ENCODE results near the gene TMEM72.

DNA sequence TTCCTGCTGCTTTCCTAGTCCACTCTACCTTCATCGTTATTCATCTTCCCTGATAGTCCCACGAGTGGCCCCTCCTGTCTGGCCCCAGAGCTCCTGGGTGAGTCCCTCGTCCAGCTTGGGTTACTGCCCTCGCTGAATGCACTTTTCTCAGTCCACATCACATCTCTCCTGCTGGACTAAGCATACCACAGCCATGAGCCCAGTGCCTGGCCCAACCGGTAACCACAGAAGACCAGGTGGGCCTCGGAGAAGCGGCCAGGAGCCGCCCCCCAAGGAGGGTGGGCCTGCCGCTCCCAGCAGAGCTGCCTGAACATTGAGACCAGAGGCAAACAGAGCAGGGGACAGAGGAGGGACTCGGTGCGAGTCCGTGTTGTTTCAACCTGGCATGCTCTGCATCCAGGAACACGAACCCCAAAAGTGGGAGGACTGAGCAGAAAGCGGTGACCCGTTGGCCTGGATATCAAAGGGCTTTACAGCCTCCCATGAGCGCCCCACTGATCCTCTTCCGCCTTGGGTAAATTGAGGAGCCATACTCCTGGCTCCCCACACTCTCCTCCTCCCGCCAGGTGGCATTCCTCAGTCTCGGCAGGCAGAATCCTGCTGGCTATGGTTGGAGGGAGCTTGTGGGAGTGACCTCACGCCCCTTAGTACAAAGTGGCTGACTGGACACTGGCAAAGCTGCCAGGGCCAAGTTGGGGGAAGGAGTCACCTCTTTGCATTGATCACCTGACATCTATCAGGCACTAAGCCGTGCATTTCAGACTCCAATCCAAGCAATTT, 13.3 kb downstream of the TMEM72 start:
- no peak for TF ChIP-seq POLR2A (IDR thresholded peaks at IDR 0.05; ENCODE audit: low read depth, low read length)
- TF ChIP-seq, protein P1, sequence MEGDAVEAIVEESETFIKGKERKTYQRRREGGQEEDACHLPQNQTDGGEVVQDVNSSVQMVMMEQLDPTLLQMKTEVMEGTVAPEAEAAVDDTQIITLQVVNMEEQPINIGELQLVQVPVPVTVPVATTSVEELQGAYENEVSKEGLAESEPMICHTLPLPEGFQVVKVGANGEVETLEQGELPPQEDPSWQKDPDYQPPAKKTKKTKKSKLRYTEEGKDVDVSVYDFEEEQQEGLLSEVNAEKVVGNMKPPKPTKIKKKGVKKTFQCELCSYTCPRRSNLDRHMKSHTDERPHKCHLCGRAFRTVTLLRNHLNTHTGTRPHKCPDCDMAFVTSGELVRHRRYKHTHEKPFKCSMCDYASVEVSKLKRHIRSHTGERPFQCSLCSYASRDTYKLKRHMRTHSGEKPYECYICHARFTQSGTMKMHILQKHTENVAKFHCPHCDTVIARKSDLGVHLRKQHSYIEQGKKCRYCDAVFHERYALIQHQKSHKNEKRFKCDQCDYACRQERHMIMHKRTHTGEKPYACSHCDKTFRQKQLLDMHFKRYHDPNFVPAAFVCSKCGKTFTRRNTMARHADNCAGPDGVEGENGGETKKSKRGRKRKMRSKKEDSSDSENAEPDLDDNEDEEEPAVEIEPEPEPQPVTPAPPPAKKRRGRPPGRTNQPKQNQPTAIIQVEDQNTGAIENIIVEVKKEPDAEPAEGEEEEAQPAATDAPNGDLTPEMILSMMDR (IDR thresholded peaks at IDR 0.05; ENCODE audit: extremely low read depth in 1 of 2, insufficient read depth in 1 of 2, low read depth in 1 of 2, low read length in 2 of 2): no peak
- no peak for TF ChIP-seq POLR2AphosphoS5 (IDR thresholded peaks at IDR 0.05; ENCODE audit: insufficient read depth, low read depth, low read length)
